SKM-1 (cell line): ENCODE measurements around the gene RTN4.
"Not testable (repeated sequence)": the region's sequence is repeated elsewhere in the genome, so short reads cannot be mapped to it uniquely, and the experiment has no call there.

Experiments
- DNase-seq: peaks from one replicate; lab custom pipeline; 2025; ENCODE audit not compliant: unreplicated experiment; lab: John Stamatoyannopoulos, UW

Gene RTN4

DNA sequence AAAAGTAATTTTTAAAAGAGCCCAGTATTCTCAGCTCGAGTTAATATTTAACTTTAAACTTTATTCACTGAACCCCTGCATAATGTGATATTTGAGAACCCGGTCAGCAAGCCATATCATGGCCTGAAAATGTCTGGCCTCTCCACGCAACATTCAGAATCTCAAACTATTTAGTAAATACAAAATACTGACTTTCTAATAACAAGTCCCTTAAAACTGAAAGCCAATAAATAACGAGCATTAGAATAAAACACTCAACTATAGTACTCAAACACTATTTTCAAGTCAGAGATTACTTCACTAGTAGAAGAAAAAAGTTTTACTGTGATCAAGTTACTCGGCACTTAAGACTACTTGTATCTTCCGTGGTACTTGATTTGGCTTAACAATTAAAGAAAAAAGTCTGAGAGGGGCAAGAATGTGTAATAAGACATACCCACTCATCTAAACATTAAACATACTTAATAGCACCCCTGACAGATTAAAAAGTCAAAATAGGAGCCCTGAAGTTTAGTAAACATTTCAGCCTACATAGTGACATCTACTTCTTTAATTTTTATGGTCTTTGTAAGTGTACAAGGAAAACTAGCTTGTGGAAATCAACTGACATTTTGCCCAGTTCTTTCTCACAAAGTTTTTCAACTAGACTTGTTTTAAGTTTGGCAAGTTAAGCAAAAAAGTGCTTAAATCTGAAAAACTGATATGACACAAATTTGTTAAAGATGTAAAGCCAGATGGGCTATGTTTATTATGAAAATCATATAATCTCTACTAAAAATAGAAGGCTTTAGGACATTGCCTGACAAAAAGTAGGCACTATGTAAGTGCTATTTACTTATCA lies 38.2 kb downstream of the RTN4 start:
- no peak for DNase-seq

DNA sequence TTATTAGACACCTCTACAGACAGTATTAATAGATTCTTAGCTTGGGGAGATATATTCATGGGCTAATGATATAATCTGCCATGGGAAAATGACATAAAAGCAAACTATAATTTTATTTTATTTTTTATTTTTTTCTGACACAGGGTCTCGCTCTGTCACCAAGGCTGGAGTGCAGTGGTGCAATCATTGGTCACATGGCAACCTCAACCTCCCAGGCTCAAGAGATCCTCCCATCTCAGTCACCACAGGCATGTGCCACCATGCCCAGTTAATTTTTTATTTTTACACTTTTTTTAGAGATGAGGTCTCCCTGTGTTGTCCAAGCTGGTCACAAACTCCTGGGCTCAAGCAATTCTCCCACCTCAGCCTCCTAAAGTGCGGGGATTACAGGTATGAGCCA lies 39.3 kb downstream of the RTN4 start:
- no peak for DNase-seq

DNA sequence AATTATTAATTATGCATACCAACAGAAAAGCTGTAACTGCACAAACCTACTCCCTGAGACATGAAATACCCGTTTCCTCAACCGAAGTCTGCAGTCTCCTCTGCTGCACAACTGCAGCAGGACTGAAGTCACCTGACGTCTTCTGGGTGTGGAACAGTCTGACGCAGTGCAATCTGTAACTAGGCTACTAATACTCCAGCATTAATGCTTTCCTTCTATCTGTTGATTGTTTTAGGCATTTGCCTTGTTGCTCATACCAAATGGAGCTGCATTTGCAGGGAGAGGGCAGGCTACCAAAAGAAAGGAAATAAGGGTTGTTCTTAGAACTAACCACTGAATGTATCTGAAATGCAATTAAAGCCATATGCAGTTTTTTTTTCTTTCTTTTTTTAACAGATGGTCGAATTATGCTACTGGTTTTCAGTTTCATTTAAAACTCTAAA lies 40.1 kb downstream of the RTN4 start:
- DNase-seq: no peak

DNA sequence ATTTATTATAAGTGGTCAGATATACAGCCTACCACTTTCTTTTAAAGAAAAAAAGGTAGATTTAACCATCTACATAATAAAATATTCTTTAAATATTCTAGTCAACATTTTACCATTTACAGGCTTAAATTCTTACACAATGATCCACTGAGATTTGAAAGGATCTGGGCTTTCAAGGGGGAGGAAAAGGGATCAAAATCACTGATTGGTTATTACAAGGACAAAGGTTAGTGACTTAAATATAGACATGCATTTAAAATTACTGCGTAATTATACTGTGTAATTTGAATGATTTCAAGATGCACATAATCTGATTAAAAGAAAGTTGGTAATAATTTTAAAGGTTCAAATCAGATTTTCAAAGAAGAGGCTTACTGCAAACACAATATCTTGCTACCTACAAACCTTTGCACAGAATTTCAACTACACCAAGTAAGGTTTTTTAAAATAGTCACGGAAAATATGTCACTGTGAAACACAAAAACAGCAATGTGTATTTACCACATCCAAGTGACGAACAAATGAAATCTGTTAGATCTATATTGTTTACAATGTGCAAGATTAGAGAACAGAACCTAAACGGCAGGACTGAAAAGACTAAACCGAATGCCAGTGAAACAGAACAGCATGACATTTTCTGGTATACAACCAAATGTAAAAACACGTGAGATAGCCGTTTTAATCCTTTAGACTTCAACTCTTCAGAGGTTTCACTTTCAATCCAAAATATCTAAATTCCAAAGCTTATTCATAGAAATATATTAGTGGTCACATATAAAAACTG lies 40.8 kb downstream of the RTN4 start:
- no peak for DNase-seq

DNA sequence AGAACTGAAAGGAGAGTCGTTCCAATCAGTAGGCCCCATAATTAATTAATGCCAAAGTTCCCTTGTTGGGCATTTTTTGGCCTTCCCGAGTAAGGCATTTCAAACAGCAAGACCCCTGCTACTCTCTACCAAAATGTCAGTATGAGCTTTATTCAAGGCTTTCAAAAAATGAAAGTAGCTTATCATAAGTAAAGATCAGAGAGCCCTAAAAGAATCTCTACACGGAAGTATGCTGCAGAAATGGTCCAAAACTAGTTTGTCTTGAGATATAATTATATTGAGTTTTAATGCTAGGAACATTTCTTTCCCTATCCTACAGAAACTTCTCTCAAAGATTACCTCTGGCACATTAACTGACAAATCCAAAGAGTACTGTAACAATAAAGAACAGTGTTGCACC lies 43.9 kb downstream of the RTN4 start:
- DNase-seq: no peak

DNA sequence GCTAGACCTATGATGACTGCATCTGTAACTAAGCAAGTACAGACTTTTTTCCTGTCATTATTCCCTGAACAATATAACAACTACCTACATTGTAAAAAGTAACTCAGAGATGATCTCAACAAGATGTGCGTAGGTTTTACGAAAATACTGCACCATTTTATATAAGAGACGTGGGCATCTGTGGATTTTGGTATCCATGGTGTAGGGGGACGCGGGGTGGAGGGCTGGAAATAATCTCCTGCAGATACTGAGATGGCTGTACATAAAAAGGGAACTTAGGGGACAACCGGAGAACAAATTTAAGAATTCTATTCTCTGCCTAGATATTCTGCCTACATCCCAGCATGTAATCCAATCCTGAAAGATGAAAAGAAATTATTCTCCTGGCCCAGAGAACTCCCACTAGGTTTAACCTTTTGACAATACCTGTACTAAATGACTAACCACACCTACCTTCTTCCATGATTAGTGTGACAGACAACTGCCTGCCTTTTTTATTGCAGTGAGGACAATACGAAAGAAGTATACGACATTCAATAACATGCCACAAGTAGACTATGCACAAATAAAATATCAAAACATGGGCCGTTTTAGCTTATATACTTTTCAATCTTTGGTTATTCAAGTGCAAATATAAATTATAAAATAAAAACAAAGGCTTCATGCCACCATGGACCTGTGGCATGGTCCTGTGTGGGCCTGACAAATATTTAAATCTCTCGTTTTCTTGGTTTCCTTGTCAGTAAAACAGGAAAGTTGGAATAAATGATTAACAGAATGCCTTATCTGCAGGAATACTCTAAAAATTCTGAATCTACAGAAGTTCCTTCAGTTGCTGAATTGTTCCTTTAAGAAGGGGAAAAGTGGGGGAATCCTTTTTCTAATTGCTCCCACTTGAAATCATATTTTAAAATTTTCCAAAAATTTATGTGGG lies 46.3 kb downstream of the RTN4 start:
- DNase-seq: no peak

DNA sequence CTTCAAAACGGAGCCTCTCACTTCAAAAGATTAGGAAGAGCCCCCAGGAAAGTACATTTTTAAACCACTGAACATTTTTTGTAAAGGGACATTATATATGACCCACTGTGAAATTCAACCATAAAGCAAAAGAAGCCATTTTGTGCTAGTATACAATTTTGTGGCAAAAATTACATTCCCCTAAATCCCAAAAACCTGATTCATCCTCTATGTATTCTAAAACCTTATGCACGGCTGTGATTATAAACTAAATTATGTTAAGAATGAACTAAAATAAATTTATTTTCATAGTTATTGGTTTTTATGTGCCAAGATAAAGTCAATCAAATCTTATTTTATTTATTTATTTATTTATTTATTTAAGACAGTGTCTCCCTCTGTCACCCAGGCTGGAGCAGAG lies 48.5 kb downstream of the RTN4 start:
- DNase-seq: no peak

DNA sequence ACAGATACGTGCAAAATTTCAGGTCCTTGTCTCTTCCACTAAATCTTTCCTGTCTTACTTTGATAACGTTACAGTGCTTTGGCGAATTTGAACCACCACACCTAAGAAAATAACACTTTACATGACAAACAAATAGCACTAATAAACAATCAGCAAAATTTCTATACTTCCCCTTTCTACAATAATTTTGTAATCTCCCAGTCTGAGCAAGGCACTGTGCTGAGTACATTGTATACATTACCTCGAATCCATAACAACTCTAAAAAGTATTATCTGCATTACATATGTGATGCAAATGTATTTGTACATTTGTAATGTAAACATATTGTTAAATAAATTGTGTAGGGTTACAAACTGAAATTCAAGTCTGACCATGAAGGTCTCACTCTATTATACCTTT lies 49.9 kb downstream of the RTN4 start:
- DNase-seq: no peak

DNA sequence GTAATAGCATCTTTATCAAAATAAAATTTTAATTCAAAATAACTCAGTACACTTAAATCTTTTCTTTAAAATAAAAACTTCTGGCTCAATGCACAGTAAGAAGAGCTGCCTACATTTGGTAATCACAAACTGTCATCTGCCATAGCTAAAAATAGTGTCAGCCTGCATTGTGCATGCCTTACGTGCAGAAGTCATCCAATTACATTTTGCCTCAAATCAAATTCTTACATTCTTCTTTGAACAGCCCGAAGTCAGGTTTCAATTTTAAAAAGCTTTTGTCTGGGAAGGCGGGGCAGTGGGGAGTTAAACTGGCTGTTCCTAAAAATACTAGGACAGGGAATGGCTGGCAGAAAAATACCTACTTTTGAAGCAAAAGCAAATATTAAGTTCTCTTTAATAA lies 51.1 kb downstream of the RTN4 start:
- DNase-seq: no peak

DNA sequence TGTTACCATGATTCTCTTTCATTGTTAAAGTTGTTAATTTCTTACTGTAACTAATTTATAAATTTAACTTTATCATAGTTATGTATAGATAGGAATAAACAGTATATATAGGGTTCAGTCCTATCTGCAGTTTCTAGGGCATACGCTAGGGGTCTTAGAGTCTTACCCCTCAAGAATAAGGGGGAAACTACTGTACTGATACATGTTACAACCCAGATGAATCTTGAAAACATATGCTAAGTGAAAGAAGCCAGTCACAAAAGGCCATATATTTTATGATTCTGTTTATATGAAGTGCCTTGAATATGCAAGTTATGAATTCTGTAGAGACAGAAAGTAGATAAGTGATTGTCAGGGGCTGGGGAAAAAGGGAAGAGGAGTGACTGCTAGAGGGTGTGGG lies 52.4 kb downstream of the RTN4 start:
- DNase-seq: no peak

DNA sequence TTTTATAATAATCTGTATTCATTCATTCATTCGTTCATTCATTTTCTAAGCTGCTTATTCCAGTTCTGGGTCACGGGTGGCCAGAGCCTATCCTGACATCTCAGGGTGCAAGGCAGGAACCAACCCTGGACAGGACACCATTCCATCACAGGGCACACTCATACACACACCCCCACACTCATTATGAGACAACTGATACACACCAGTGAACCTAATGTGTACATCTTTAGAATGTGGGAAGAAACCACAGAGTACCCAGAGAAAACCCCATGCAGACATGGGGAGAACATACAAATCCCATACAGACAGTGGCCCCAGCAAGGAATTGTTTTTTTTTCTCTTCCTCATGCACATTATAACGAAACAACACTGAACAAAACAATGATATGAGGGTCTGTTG lies 54.7 kb downstream of the RTN4 start:
- no peak for DNase-seq

DNA sequence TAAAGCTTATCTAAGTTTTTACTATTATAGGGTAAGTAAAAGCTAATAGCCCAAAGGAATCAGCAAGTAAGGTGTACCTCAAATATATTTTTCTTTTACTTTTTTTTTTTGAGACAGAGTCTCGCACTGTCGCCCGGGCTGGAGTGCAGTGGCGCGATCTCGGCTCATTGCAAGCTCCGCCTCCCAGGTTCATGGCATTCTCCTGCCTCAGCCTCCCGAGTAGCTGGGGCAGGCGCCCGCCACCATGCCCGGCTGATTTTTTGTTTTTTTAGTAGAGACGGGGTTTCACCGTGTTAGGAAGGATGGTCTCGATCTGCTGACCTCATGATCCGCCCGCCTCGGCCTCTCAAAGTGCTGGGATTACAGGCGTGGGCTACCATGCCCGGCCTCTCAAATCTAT lies 59.6 kb downstream of the RTN4 start:
- not testable (repeated sequence) for DNase-seq

DNA sequence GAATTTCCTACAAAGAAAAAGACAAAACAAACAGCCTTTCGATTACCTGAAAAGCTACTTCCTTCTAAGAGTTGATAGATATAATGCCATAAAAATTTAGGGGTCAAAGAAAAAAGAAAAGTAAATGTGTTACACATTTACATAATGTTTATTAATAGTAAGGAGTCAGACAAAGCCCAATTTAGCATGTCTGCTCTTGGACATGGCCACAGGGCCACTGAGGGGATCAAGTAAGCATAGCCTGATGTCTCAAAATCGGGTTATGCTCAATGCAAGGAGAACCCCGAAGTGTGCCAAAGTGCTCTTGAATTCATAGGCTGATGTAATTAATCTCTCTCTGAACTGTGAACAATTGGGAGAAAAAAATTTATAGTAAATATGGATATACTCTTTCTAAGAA lies 61.6 kb downstream of the RTN4 start:
- no peak for DNase-seq

DNA sequence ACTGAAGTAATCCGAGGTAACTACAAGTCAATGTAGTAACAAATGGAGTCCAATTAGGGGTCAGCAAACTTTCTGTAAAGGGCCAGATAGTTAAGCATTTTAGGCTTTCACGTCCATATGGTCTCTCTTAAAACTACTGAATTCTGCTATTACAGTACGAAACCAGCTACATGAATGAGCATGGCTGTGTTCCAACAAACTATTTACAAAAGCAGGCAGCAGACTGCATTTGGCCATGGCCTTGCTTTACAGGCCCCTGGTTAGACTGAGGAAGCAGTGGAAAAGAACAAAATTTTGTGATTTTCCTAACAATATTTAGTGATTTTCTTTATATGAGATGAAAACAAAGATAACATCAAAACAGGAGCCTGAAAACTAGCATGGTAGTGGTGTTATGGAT lies 64.0 kb downstream of the RTN4 start:
- DNase-seq: no peak

DNA sequence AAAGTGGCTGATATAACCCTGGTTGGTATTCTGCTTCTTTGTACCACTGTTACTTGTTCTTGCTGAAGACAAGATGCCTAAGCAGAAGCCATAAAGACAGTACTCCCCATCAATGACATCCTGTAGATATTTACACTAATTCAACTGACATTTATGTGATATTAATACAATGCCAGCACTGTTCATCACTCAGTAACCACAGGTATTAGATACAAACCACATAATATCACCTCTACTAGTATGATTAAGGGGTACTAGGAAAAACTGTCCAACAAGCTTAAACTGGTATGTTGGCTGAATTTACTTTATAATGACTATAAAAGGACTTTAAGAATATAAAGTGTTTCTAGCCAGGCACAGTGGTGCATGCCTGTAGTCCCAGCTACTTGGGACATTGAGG lies 65.8 kb downstream of the RTN4 start:
- DNase-seq: no peak

DNA sequence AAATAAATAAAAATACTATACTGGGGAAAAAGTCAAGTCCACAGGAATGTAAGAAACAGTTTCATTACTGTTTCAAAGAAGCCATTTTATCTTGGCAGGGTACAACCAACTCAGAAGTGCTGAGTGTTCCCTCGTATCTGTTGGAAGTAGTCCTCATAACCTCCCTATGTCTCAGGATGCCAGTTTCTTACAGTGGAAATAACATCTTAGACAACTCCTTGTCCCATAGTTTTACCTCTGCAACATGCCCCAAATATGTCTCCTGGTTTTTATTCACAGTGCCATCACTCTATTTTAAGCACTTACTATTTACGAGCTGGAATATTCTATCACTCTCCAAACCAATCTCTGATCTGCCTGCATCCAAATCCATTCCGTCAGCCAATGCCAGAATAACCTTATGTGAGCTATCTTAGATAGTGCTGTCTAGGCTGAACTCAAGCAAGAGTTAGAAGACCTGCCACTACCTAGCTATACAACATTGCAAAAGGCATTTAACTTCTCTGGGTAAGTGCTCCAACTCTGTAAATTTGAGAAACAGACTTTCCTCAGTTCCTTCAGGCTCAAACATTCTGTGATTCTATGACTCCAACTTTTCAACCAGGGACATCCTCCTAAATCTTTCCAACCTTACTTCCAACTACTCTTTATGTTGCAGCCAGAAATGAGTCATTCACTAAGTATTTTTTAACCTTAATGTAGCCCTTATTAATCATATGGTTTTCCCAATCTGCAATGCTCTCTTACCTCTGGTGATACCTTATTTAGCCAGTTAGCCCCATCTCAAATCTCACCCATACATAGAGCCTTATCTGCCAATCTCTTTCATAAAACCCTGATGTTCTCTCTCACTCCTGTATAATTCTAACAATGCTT lies 66.7 kb downstream of the RTN4 start:
- no peak for DNase-seq

DNA sequence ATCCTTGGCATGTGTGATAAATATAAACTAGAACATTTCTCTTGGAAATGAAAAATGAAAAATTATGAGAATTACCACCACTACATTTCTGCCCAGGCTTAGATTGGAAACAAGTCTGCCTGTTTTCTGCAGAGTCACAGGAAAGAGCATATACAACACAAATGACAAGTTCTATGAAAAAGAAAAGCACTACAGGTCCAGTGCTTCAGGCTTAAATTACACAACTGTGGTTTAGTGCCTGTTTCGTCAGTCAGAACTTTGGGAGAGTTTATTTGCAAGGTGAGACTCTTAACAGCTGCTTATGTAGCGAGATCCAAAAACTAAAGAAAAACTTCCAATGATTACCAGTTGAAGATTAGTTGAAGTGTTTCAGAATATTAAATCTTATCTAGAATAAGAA lies 68.9 kb downstream of the RTN4 start:
- DNase-seq: no peak

DNA sequence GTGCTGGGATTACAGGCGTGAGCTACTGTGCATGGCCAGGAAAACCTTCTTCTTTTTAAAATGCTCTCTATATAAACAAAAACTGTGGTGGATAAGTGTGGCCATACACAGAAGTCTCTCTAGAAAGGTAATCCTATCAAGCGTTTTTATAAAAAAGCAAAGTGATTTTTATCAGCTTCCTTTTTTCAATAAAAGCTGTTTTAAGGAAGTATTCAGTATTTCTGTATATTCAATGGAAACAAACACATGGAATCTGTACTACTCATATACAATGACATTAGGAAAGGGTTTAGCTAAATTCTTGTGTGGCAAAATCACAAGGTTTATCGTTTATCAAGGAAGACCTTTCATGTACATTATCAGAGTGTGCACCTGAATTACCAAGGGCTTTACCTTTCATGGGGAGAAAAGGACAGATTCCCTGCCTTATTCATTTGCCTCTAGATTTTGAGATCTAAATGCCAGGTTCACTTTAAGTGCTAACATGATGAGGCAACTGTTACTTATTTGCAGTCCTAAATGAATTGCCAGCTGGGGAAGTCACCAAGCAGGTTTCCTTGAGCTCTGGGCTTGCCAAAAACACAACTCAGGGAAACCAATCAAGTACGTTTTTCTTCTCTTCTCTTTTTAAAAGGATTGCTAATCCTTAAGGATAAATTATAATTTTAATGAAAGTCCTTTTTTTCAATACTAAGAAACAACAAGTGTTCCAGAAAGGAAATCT lies 70.8 kb downstream of the RTN4 start:
- no peak for DNase-seq

DNA sequence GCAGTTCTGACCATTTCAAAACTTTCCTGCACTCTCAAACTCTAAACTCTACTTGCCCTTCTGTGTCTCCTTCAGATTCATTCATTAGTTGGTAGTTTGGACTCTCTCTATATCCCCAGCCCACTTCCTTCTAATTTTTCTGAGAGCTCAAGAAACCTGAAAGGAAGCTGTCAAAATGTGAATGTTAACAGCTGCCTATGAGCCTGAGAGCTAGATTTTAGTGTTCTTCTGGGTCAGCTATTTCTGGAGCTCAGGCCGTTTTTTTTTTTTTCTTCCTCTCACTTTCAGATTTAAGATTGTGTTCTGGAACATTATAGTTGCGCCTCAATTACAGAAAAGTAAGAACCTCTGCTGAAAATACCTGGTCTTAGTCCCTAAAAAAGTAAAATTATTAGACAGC lies 73.1 kb downstream of the RTN4 start:
- DNase-seq: no peak
